NCI-H524 (cell line): Measurements from ENCODE around the gene CDK10.

Experiments
- DNase-seq, 2 experiments: peaks; one replicate each; lab custom pipeline; 2025; lab: John Stamatoyannopoulos, UW

CDK10 gene

DNA sequence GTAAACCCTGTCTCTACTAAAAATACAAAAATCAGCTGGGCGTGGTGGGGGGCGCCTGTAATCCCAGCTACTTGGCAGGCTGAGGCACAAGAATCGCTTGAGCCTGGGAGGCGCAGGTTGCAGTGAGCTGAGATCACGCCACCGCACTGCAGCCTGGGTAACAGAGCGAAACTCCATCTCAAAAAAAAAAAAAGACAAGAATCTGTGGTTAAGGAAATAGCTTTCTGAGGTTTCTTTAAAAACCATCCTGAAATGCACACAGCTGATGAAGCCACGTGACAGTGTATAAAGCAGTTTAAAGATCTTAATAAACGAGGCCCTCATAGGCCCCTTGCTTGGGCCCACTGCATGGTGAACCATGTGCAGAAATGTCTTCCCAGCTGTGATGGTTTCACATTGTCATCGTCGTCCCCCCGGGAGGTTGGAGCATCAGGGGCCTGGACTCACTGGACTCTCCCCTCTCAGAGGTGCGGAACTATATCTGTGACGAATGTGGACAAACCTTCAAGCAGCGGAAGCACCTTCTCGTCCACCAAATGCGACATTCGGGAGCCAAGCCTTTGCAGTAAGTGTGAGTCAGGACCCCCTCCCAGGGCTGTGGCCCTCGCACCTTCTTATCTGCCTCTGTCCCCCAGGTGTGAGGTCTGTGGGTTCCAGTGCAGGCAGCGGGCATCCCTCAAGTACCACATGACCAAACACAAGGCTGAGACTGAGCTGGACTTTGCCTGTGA is 51.0 kb downstream of the CDK10 start:
- DNase-seq: no peak

DNA sequence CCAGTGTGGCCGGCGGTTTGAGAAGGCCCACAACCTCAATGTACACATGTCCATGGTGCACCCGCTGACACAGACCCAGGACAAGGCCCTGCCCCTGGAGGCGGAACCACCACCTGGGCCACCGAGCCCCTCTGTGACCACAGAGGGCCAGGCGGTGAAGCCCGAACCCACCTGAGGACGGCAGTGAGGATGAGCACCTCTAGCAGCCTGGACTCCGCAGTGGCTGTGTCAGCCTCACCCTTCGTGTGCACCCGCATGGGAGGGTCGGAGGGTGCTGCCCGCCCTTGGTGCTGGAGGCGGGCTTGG is 51.5 kb downstream of the CDK10 start:
- DNase-seq: no peak

GRCh38 chr16:89738538-89739317 is 52.2 kb downstream of the CDK10 start:
- no peak for DNase-seq

GRCh38 chr16:89739383-89739782 is 52.9 kb downstream of the CDK10 start:
- DNase-seq: no peak

GRCh38 chr16:89741342-89742014 is 55.0 kb downstream of the CDK10 start:
- DNase-seq: no peak

- no peak for DNase-seq
These were observed 56.5 kb downstream of the CDK10 start for GRCh38 chr16:89742948-89743347.

DNA sequence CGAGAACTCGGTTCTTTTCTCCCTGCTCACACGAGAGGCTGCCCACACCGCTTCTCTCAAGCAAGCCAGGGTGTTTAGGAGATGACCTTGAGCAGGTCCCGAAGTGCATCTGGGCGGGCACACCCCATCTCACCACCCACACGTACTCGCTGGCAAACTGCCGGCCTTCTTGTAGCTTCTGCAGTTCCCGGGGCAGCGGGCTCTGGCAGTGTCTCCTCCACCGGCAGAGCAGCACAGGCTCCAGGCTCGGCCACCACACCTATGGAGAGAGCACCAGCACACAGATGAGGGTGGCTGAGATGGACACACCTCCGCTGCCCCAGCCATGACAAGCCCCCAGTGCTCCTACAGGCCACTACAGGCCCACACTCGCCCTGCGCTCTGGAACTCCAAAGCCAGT is 58.3 kb downstream of the CDK10 start:
- no peak for DNase-seq
